ENCODE data around the gene CHD6.

CHD6 gene

GRCh38 chr20:41617902-41618806 is at the start of gene CHD6:
CHD6 (minus strand) TSS chr20:41618377; CDS start chr20:41551337, 67,040 bp downstream.
- DNase-seq: peak; percentile 81 to 99 (median 97)

GRCh38 chr20:41664584-41664983 is 46.4 kb upstream of the CHD6 start:
- DNase-seq: no peak

- DNase-seq: no peak
These were observed 39.5 kb upstream of the CHD6 start for GRCh38 chr20:41657655-41658054.

DNA sequence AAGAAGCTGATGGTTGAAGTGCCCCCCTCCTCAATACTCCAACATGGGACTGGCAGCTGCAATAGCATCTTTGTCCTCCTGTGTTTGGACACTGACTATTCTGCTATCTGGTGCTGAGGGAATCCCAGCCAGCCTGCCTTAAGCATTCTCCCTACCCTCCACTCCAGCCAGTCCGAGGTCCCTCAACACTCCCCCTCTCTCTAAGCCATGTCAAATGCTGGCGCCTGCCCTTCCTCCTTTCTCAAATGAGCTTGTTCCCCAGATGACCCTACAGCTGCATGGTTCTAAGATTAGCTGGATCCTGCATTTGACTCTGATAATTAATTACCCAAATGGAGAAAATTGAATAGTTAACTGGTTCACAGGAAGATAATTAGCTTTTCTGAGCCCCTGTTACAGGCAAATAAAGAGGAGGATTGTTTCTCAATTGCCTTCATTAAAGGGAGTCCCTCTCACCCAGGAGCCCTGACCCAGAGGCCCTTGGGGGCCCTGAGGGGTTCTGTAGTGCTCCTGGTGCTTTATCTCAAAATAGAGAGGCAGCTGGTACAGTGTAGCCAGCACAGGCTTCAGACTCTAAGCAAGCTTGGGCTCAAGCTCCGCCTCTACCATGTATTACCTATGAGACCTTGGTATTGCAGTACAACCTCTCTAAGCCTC is 37.9 kb upstream of the CHD6 start:
- DNase-seq: no peak

- DNase-seq: no peak
These were observed 36.7 kb upstream of the CHD6 start for GRCh38 chr20:41654884-41655283.

DNA sequence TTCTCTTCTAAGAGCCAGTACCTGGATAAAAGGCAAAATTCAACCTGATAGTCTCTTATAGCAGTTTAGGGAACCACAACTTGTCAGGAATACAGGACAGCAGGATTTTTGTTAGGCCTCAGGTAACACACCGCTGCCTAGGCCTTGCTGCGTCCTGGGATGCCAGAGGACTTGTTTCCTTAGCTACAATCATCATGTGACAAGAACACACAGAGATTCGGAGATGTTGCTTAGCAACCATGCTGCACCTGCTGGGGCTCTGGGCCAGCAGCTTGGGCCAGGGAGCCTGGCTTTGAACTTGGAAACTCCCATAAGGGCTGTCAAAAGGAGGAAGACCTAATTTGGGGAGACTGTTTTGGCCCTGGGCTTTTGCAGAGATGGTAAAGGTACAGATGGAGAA is 36.1 kb upstream of the CHD6 start:
- DNase-seq: peak in 1 of 14 donors; percentile 35

GRCh38 chr20:41650231-41650948 is 32.2 kb upstream of the CHD6 start:
- peak in 1 of 14 donors; percentile 3 for DNase-seq

DNA sequence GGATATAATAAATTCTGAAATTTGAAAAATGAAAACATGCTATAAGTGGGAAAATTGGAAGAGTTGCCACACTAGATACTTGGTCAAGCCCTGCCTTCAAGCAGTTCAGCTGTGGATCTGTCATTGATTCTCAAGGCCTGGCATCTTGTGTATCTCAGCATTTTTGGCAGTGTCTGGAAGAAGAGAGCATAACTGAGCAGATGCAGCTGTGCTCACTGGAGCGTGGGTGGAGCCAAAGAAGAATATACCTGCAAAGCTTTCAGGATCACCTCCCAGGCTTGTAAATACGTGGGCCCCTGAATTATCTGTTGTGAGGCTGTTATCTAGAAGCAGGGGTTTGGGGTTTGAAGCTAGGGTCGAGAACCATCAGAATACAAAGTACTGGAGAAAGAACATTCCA is 31.3 kb upstream of the CHD6 start:
- no peak for DNase-seq

DNA sequence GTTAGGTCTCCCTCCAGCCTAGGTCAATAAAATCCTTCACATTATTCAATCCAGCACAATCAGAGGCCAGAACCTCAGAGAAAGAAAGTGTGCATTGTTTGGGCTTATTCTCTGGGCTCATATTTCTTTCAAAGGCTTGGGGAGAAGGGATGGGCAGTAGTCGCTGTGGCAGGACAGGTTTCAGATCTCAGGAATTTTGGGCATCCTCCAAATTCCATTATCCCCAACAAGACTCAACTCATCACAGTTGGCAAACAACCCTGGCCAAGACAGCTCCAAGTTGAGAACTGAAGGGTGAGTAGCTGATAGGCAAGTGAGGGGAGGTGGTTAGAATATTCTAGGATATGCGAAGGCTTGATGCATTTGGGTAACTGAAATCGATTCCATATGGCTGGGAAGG is 27.2 kb upstream of the CHD6 start:
- no peak for DNase-seq

- no peak for DNase-seq
These were observed 25.3 kb upstream of the CHD6 start for GRCh38 chr20:41643504-41643938.

DNA sequence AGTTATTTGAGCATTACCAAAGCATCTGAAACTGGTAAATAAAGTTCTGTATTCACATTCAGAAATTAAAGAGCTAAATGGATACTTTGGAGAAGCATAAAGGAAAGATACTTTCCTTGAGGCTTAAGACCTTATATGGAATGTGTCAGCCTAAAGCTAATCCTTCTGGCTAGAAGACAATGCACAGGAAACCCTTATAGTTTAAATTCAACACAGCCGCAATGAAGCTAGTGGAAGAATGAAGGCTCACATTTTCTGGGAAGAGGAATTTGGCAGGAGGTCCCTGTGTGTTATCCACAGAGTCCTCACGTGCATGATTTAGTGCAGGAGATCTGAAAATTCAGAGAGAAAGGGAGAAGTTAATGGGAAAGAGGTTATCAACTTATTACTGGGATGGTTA is 21.5 kb upstream of the CHD6 start:
- no peak for DNase-seq

- DNase-seq: no peak
These were observed 20.3 kb upstream of the CHD6 start for GRCh38 chr20:41638456-41638855.

GRCh38 chr20:41635158-41635557 is 17.0 kb upstream of the CHD6 start:
- DNase-seq: no peak

DNA sequence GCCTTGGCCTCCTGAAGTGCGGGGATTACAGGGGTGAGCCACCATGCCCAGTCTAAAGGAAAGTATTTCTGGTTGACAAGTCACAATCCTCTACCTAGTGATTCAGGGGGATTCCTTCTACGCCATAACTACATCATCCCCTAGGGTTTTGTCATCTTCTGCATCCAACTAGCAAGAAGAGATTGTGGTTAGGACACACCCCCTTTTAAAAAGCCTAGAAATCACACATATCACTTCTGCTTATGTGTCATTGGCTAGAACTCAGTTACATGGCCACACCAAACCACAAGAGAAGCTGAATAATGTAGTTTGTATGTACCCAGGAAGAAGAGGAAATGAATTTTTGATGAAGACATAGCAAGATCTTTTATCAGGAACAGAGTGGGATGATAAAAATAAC is 14.7 kb upstream of the CHD6 start:
- DNase-seq: no peak

- no peak for DNase-seq
These were observed 13.6 kb upstream of the CHD6 start for GRCh38 chr20:41631826-41632225.

GRCh38 chr20:41630846-41631245 is 12.7 kb upstream of the CHD6 start:
- DNase-seq: no peak

DNA sequence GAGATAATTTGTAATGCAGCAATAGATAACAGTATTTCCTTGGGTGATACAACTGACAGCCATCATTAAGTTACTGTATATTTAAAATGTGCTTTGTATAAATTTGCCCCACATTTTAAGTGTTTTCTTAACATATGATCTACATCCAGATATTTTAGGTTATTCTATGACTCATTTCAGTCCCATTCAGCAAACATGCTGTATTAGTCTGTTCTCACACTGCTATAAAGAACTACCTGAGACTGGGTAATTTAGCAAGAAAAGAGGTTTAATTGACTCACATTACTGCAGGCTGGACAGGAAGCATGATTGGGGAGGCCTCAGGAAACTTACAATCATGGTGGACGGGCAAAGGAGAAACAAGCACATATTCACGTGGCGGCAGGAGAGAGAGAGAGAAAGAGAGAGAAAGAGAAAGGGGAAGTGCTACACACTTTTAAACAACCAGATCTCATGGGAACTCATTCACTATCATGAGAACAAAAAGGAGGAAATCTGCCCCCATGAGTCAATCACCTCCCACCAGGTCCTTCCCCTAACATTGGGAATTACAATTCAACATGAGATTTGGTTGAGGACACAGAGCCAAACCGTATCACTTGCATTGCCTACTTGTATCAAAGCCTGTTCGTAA is 9.6 kb upstream of the CHD6 start:
- no peak for DNase-seq

DNA sequence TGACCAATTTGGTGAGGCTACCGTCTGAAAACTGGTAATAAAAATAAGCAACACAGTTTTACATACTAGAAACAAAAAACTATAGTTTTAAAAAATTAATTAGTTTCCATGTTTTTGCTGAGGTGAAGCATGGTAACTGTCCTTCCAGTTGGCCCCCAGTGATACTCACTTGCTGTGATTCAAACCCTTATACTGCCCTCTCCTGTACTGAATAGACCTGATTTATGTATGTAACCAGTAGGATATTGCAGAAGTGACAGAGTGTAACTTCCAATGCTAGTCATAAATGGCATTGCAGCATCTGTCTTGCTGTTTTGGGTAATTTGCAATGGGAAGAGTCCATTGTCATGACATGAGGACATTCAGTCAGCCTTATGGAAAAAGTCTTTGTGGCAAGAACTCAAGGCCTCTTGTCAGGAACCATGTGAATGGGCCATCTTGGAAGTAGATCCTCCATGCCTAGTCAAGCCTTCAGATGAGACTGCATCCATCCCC is 8.9 kb upstream of the CHD6 start:
- no peak for DNase-seq

GRCh38 chr20:41623625-41624375 is 5.6 kb upstream of the CHD6 start:
- DNase-seq: no peak

DNA sequence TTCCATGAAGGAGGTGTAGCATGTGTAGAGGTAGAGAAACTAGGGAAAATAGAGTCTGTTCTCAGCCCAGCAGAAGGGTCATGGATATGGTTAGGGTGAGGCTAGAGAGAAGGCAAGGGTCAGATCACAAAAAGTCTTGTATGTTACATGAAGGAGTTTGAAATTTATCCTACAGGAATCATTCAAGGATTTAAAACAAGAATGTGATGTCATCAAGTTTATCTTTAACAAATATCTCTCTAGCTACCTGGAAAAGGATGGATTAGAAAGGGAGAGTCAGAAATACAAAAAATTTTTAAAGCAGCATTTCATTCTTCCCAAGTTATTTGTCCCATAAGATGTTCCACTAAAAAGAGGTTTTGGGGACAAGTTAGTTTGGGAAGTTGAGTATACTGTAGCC is 4.4 kb upstream of the CHD6 start:
- DNase-seq: no peak

GRCh38 chr20:41621971-41622370 is 3.8 kb upstream of the CHD6 start:
- no peak for DNase-seq

GRCh38 chr20:41621421-41621820 is 3.2 kb upstream of the CHD6 start:
- no peak for DNase-seq
